K562 (cell line): ENCODE results near the gene TMA7B. TPM values are rescaled to one million over a fixed set of nuclear protein-coding genes. Genes with fewer than 3 reads are reported as not detected.

ENCODE experiments used
- ATAC-seq: fragments of 200-7000 bp; cut with Tn5 transposase; 3 replicates; pipeline ENCODE4 v1.9.1; 2020; ENCODE audit warnings: moderate library complexity
- BruUV-seq: library from RNA; stranded (reverse); fragments of 400-500 nt; replicated peaks from 2 replicates; lab custom pipeline; 2021; lab: Mats Ljungman, UMichigan
- CTCF ChIA-PET: fragments of 300-600 bp; formaldehyde crosslinking; extraction: SDS; loops from one replicate; lab custom pipeline; 2021; ENCODE audit warnings: low intra/inter-chr PET ratio; lab: Yijun Ruan, JAX
- POLR2A ChIA-PET: fragments of 300-600, 350-650 bp; sonication (Branson Sonifier 250); formaldehyde crosslinking; extraction: SDS; loops from one replicate; lab custom pipeline; 2021; ENCODE audit warnings: antibody characterized with exemption, inconsistent platforms; lab: Yijun Ruan, JAX
- DNase-seq, 4 experiments: peaks; one replicate each; pipeline versions ENCODE4 v3.0.0 to v3.0.0-alpha.2; 2011 to 2018; ENCODE audit warnings: low spot score in 3 of 4, mixed read lengths in 3 of 4; ENCODE audit errors: extremely low read depth in 1 of 4
- FAIRE-seq: peaks from 2 replicates; lab custom pipeline; 2011; peaks lifted over from hg19 to GRCh38; lab: Jason Lieb, UNC
- H2AFZ ChIP-seq: 2 replicates; pipeline ENCODE4 v1.6.0; 2011; ENCODE audit warnings: low read depth, low read length, control low read depth, inconsistent platforms
- H3K27ac ChIP-seq: fragments of 200-600 bp; 3 replicates; pipeline ENCODE4 v1.8.0; 2011; ENCODE audit warnings: low read depth, mild to moderate bottlenecking, control low read depth, inconsistent platforms, low read length, moderate library complexity, mixed read lengths; ENCODE audit errors: extremely low read depth
- H3K27me3 ChIP-seq, 2 experiments: fragments of 300-600 bp in 1 of 2; 2 replicates in 1 of 2; 3 replicates in 1 of 2; pipeline versions ENCODE4 v1.6.0 to v1.8.0; 2011; ENCODE audit warnings: inconsistent platforms in 2 of 2, low read length in 2 of 2, mild to moderate bottlenecking in 1 of 2, mixed read lengths in 1 of 2, moderate library complexity in 1 of 2; ENCODE audit not compliant: control insufficient read depth in 2 of 2, insufficient read depth in 2 of 2
- H3K36me3 ChIP-seq: fragments of 300-600 bp; 3 replicates; pipeline ENCODE4 v1.8.0; 2011; ENCODE audit warnings: mild to moderate bottlenecking, low read length, inconsistent platforms; ENCODE audit not compliant: control insufficient read depth, insufficient read depth
- H3K4me1 ChIP-seq, 2 experiments: fragments of 200-600 bp in 1 of 2; replicated peaks in 1 of 2; 2 replicates in 1 of 2; 3 replicates in 1 of 2; pipeline versions ENCODE4 v1.5.1 to v1.8.0; 2011; ENCODE audit warnings: inconsistent platforms in 2 of 2, low read length in 2 of 2, mild to moderate bottlenecking in 1 of 2, mixed read lengths in 1 of 2, moderate library complexity in 1 of 2; ENCODE audit not compliant: control insufficient read depth in 2 of 2, insufficient read depth in 2 of 2
- H3K4me2 ChIP-seq: 2 replicates; pipeline ENCODE4 v1.6.1; 2011; ENCODE audit warnings: low read length, control low read depth, inconsistent platforms, mixed read lengths; ENCODE audit not compliant: insufficient read depth
- H3K4me3 ChIP-seq: fragments of 200-600 bp; sonication (generic), shearing (Covaris generic); 2 replicates; pipeline ENCODE4 v1.5.1; 2016; ENCODE audit warnings: control low read depth, inconsistent platforms
- H3K79me2 ChIP-seq: fragments of 200-600 bp; 3 replicates; pipeline ENCODE4 v1.8.0; 2011; ENCODE audit warnings: low read length, inconsistent platforms; ENCODE audit not compliant: control insufficient read depth, insufficient read depth
- H3K9ac ChIP-seq, 2 experiments: 2 replicates each; pipeline versions ENCODE4 v1.6.0 to v1.6.1; 2011; ENCODE audit warnings: low read depth in 2 of 2, low read length in 2 of 2, control low read depth in 1 of 2, inconsistent platforms in 1 of 2, mild to moderate bottlenecking in 1 of 2, mixed read lengths in 1 of 2; ENCODE audit not compliant: insufficient read depth in 1 of 2
- H3K9me1 ChIP-seq: one replicate; pipeline ENCODE4 v1.6.0; 2011; ENCODE audit warnings: inconsistent platforms, mild to moderate bottlenecking, low read length, moderate library complexity; ENCODE audit not compliant: control insufficient read depth, insufficient read depth
- H3K9me3 ChIP-seq: replicated peaks from 2 replicates; pipeline ENCODE4 v1.5.1; 2011; ENCODE audit warnings: low read depth, low read length, inconsistent platforms; ENCODE audit not compliant: control insufficient read depth, insufficient read depth
- H4K20me1 ChIP-seq: replicated peaks from 2 replicates; pipeline ENCODE4 v1.6.1; 2011; ENCODE audit warnings: low read length, inconsistent platforms, mixed read lengths; ENCODE audit not compliant: control insufficient read depth, insufficient read depth
- ATF4 ChIP-seq: fragments of 450-650 bp; formaldehyde crosslinking; IDR thresholded peaks from 2 replicates; pipeline ENCODE4 v1.4.0; 2022; ENCODE audit warnings: mild to moderate bottlenecking, moderate library complexity
- BRD9 ChIP-seq: fragments of 450-650 bp; IDR thresholded peaks from 2 replicates; pipeline ENCODE4 v1.6.1; 2018; ENCODE audit warnings: low read depth; ENCODE audit not compliant: partially characterized antibody
- CXXC5 ChIP-seq: fragments of 250-450 bp; sonication (Bioruptor Pico); IDR thresholded peaks from 2 replicates; pipeline ENCODE4 v1.8.0; 2022; ENCODE audit warnings: inconsistent platforms, mild to moderate bottlenecking, moderate library complexity
- HCFC1 ChIP-seq: IDR thresholded peaks from 2 replicates; pipeline ENCODE4 v1.6.1; 2012; ENCODE audit warnings: low read depth, low read length, improper control_type of control experiment
- HINFP ChIP-seq: fragments of 450-650 bp; conservative IDR thresholded peaks from 2 replicates; pipeline ENCODE4 v1.6.1; 2016; ENCODE audit warnings: missing genetic modification characterization, low read depth, mild to moderate bottlenecking, control low read depth, missing compliant biosample characterization
- HNRNPH1 ChIP-seq: fragments of 200-400 bp; formaldehyde crosslinking; optimal IDR thresholded peaks from 2 replicates; pipeline ENCODE3; 2017; ENCODE audit warnings: low read depth, mild to moderate bottlenecking, low read length, moderate library complexity
- MXD1 ChIP-seq: fragments of 250-450 bp; sonication (Bioruptor Pico); IDR thresholded peaks from 2 replicates; pipeline ENCODE4 v1.8.0; 2021; ENCODE audit warnings: borderline replicate concordance, mild to moderate bottlenecking, moderate library complexity; ENCODE audit not compliant: poor library complexity, severe bottlenecking
- PYGO2 ChIP-seq: fragments of 450-650 bp; IDR thresholded peaks from 2 replicates; pipeline ENCODE4 v1.6.1; 2016; ENCODE audit warnings: mild to moderate bottlenecking, missing genetic modification characterization, moderate library complexity, missing compliant biosample characterization
- TRIM25 ChIP-seq: fragments of 450-650 bp; IDR thresholded peaks from 2 replicates; pipeline ENCODE4 v1.7.0; 2016; ENCODE audit warnings: borderline replicate concordance
- ZNF444 ChIP-seq: fragments of 250-450 bp; sonication (Bioruptor Pico); IDR thresholded peaks from 2 replicates; pipeline ENCODE4 v1.4.0; 2020; ENCODE audit warnings: mild to moderate bottlenecking, moderate library complexity
- ZNF511 ChIP-seq: sonication (generic); formaldehyde crosslinking; IDR thresholded peaks from 2 replicates; pipeline ENCODE4 v1.8.0; 2022; ENCODE audit warnings: mild to moderate bottlenecking, missing genetic modification reagents
- ZNF75A ChIP-seq: fragments of 450-650 bp; formaldehyde crosslinking; IDR thresholded peaks from 2 replicates; pipeline ENCODE4 v1.4.0; 2020; ENCODE audit warnings: mild to moderate bottlenecking
- WGBS: fragments of 100-300 bp; shearing (Covaris generic); methylation state at CpG from one replicate; pipeline ENCODE4 v1.1.6; 2016; ENCODE audit warnings: low coverage, mixed read lengths; ENCODE audit not compliant: insufficient coverage; ENCODE audit errors: missing lambda C conversion rate; 5-methylcytosine and 5-hydroxymethylcytosine counted together
- in situ Hi-C: fragments of 300-500 bp; cut with MboI; formaldehyde crosslinking; loops from 4 replicates; pipeline ENCODE4 v1.15.0; 2018; ENCODE audit warnings: inconsistent platforms, mixed read lengths
- intact Hi-C: fragments of 100-400 bp; cut with micrococcal nuclease; formaldehyde crosslinking; loops from 2 replicates; pipeline ENCODE4 v1.14.2; 2022
- polyA plus RNA-seq, 8 experiments: library from polyadenylated mRNA; depleted of rRNA in 4 of 8; stranded (reverse) in 5 of 8; unstranded in 3 of 8; fragments of >200 nt; fragmentation: Nextera tagmentation in 2 of 8; fragmentation: Illumina TruSeq in 1 of 8; extraction: Ambion mirVana in 2 of 8; extraction: Trizol in 1 of 8; gene quantifications; 2 replicates each; pipeline versions ENCODE4 v1.2.1 to v1.2.3, GENCODE V29; 2011 to 2014; ENCODE audit warnings: inconsistent platforms in 1 of 8, missing spikeins in 1 of 8
- total RNA-seq, 7 experiments: library from RNA; depleted of rRNA in 6 of 7; stranded (reverse); fragments of >200 nt in 6 of 7; fragmentation: Illumina TruSeq in 2 of 7; extraction: Trizol in 2 of 7; gene quantifications; 2 replicates each; pipeline versions ENCODE4 v1.2.1 to v1.2.3, GENCODE V29; 2011 to 2021; ENCODE audit warnings: low replicate concordance in 1 of 7

TMA7B gene
- total and polyA plus RNA-seq, 9 of the 15 experiments (the other 6 are each of a cell fraction or from before 2014, with no cell fraction given): 5.6 to 14.2 (median 11.8) TPM

GRCh38 chr22:39933741-39934140, 26.5 kb upstream of the TMA7B start (continued):
- TF ChIP-seq ZNF511 (CRISPR knock-in tag): no peak
- TF ChIP-seq, all 486 proteins: peak for 2

GRCh38 chr22:39935116-39935515, 25.1 kb upstream of the TMA7B start:
- no TSS peak for BruUV-seq
- H3K9me1 ChIP-seq: no peaks in the 10 kb centered on the region
- ATAC-seq (no peak), FAIRE-seq (no peak)
- no peaks in the 10 kb centered on the region for H4K20me1 ChIP-seq
- H3K36me3 ChIP-seq: no peaks in the 10 kb centered on the region
- H3K79me2 ChIP-seq: peaks cover 5% of the 10 kb centered on the region; the same call in 1 of the 3 replicates
- no peak overlapping the region for H3K9ac ChIP-seq
- H2AFZ ChIP-seq: no peak overlapping the region
- H3K27ac ChIP-seq: no peak overlapping the region
- no peaks in the 10 kb centered on the region for H3K9me3 ChIP-seq
- H3K4me2 ChIP-seq: no peak overlapping the region
- intact Hi-C loops: no loop called here
- peaks cover 11 to 52% of the 10 kb centered on the region in 2 experiments for H3K4me1 ChIP-seq
- CTCF ChIA-PET: no interaction called here
- TF ChIP-seq HINFP (tag) (no peak), ATF4 (CRISPR knock-in tag) (no peak), HNRNPH1 (no peak), ZNF444 (CRISPR knock-in tag) (no peak), MXD1 (CRISPR knock-in tag) (no peak), PYGO2 (tag) (no peak), CXXC5 (no peak), ZNF75A (CRISPR knock-in tag) (no peak), BRD9 (no peak), HCFC1 (no peak), TRIM25 (no peak)
- TF ChIP-seq, all 486 proteins: peak for 0
- DNase-seq: no peak
- Histone ChIP-seq H3K27me3 (no peaks in the 10 kb centered on the region), H3K4me3 (no peak overlapping the region)
- POLR2A ChIA-PET: interaction anchor here (0.6 to 2.5 kb wide), 4 partner anchors 7 to 432 kb away, joined by 3 to 7 read pairs (median 4); no protein-coding TSS in a partner anchor
- in situ Hi-C loops: no loop called here
- WGBS: 88% methylated on average over 4 of the region's 4 CpGs
